GM18505 (cell line): ENCODE data around the gene LTBP1.

Source experiments
- ATAC-seq: cut with Tn5 transposase; IDR thresholded peaks from one replicate; pipeline ENCODE4 v1.9.1; 2021; ENCODE audit not compliant: unreplicated experiment
- POLR2A ChIP-seq: IDR thresholded peaks from 4 replicates; pipeline ENCODE4 v1.6.1; 2011; ENCODE audit warnings: borderline replicate concordance; ENCODE audit not compliant: insufficient read depth, insufficient read length; ENCODE audit errors: extremely low read depth

LTBP1 gene

GRCh38 chr2:33321236-33321771 is 374.6 kb downstream of the LTBP1 start:
- TF ChIP-seq POLR2A, result no peak
- ATAC-seq, result no peak

GRCh38 chr2:33321876-33322483 is 375.2 kb downstream of the LTBP1 start:
- no peak for TF ChIP-seq POLR2A
- no peak for ATAC-seq

GRCh38 chr2:33322612-33323011 is 375.9 kb downstream of the LTBP1 start:
- TF ChIP-seq POLR2A, result no peak
- ATAC-seq, result no peak

GRCh38 chr2:33323957-33324356 is 377.2 kb downstream of the LTBP1 start:
- no peak for ATAC-seq
- TF ChIP-seq POLR2A, result no peak

GRCh38 chr2:33326100-33326499 is 379.3 kb downstream of the LTBP1 start:
- ATAC-seq, result no peak
- no peak for TF ChIP-seq POLR2A

GRCh38 chr2:33333433-33333832 is 386.7 kb downstream of the LTBP1 start:
- ATAC-seq, result no peak
- TF ChIP-seq POLR2A, result no peak

GRCh38 chr2:33334083-33334482 is 387.3 kb downstream of the LTBP1 start:
- TF ChIP-seq POLR2A, result no peak
- no peak for ATAC-seq

GRCh38 chr2:33335516-33335915 is 388.8 kb downstream of the LTBP1 start:
- no peak for TF ChIP-seq POLR2A

GRCh38 chr2:33336036-33336625 is 389.4 kb downstream of the LTBP1 start:
- no peak for ATAC-seq
- no peak for TF ChIP-seq POLR2A

More at GRCh38 chr2:33335516-33335915, 388.8 kb downstream of the LTBP1 start:
- ATAC-seq, result no peak

- no peak for TF ChIP-seq POLR2A
- ATAC-seq, result no peak
These were observed 390.7 kb downstream of the LTBP1 start for GRCh38 chr2:33337385-33337960.

GRCh38 chr2:33337981-33338380 is 391.2 kb downstream of the LTBP1 start:
- TF ChIP-seq POLR2A, result no peak
- ATAC-seq, result no peak

GRCh38 chr2:33339269-33339668 is 392.5 kb downstream of the LTBP1 start:
- no peak for ATAC-seq
- TF ChIP-seq POLR2A, result no peak

GRCh38 chr2:33340280-33340679 is 393.5 kb downstream of the LTBP1 start:
- no peak for TF ChIP-seq POLR2A
- ATAC-seq, result no peak

GRCh38 chr2:33342171-33342570 is 395.4 kb downstream of the LTBP1 start:
- no peak for ATAC-seq
- no peak for TF ChIP-seq POLR2A
